H9 (cell line): ENCODE data around the gene KCNJ10. TPM values are rescaled to one million over a fixed set of nuclear protein-coding genes. Genes with fewer than 3 reads are reported as not detected.

Experiments used
- DNase-seq: peaks from one replicate; pipeline ENCODE4 v3.0.0-alpha.2; 2017
- H2AFZ ChIP-seq: one replicate; pipeline ENCODE4 v1.6.1; 2013; ENCODE audit warnings: mild to moderate bottlenecking, low read length, control low read depth, moderate library complexity
- H2AK5ac ChIP-seq: 2 replicates; pipeline ENCODE4 v1.6.1; 2013; ENCODE audit warnings: low read length, control low read depth, mixed read lengths; ENCODE audit not compliant: insufficient read length
- H2BK120ac ChIP-seq: one replicate; pipeline ENCODE4 v1.6.1; 2013; ENCODE audit warnings: low read depth, mild to moderate bottlenecking, low read length, control low read depth, inconsistent platforms; ENCODE audit not compliant: poor library complexity, severe bottlenecking
- H2BK12ac ChIP-seq: 2 replicates; pipeline ENCODE4 v1.6.1; 2013; ENCODE audit warnings: low read length, control low read depth, mixed read lengths, low read depth; ENCODE audit not compliant: insufficient read length
- H2BK15ac ChIP-seq: 2 replicates; pipeline ENCODE4 v1.6.1; 2013; ENCODE audit warnings: low read depth, low read length, control low read depth
- H2BK20ac ChIP-seq: one replicate; pipeline ENCODE4 v1.6.1; 2013; ENCODE audit warnings: low read depth, mild to moderate bottlenecking, low read length, control low read depth, inconsistent platforms; ENCODE audit not compliant: poor library complexity, severe bottlenecking
- H2BK5ac ChIP-seq: 2 replicates; pipeline ENCODE4 v1.6.1; 2013; ENCODE audit warnings: low read length, control low read depth, mixed read lengths; ENCODE audit not compliant: insufficient read length
- H3K14ac ChIP-seq: 2 replicates; pipeline ENCODE4 v1.6.1; 2013; ENCODE audit warnings: low read length, control low read depth; ENCODE audit not compliant: insufficient read depth
- H3K18ac ChIP-seq: 2 replicates; pipeline ENCODE4 v1.6.1; 2013; ENCODE audit warnings: low read depth, mild to moderate bottlenecking, mixed read lengths, low read length, control low read depth; ENCODE audit not compliant: insufficient read length
- H3K23ac ChIP-seq: 2 replicates; pipeline ENCODE4 v1.6.1; 2013; ENCODE audit warnings: low read length, control low read depth, mixed read lengths, low read depth; ENCODE audit not compliant: insufficient read length
- H3K23me2 ChIP-seq: 2 replicates; pipeline ENCODE4 v1.6.1; 2013; ENCODE audit warnings: low read depth, mild to moderate bottlenecking, mixed read lengths, low read length, control low read depth; ENCODE audit not compliant: insufficient read length, poor library complexity, severe bottlenecking
- H3K27ac ChIP-seq: 2 replicates; pipeline ENCODE4 v1.5.1; 2013; ENCODE audit warnings: low read length, control low read depth, mixed read lengths, low read depth; ENCODE audit not compliant: insufficient read length
- H3K27me3 ChIP-seq: 2 replicates; pipeline ENCODE4 v1.6.1; 2013; ENCODE audit warnings: low read length, control low read depth, inconsistent platforms; ENCODE audit not compliant: insufficient read depth
- H3K4ac ChIP-seq: 2 replicates; pipeline ENCODE4 v1.6.1; 2013; ENCODE audit warnings: low read depth, mild to moderate bottlenecking, control low read depth, inconsistent platforms, low read length, moderate library complexity
- H3K4me1 ChIP-seq: 2 replicates; pipeline ENCODE4 v1.6.1; 2013; ENCODE audit warnings: low read length, control low read depth, inconsistent platforms; ENCODE audit not compliant: insufficient read depth
- H3K4me2 ChIP-seq: 2 replicates; pipeline ENCODE4 v1.6.1; 2013; ENCODE audit warnings: low read length, control low read depth, mixed read lengths; ENCODE audit not compliant: insufficient read length, insufficient read depth
- H3K56ac ChIP-seq: 2 replicates; pipeline ENCODE4 v1.6.1; 2013; ENCODE audit warnings: low read depth, mild to moderate bottlenecking, mixed read lengths, low read length, control low read depth; ENCODE audit not compliant: insufficient read length
- H3K79me1 ChIP-seq: 2 replicates; pipeline ENCODE4 v1.6.1; 2013; ENCODE audit warnings: low read depth, mild to moderate bottlenecking, moderate library complexity, low read length, control low read depth, inconsistent platforms; ENCODE audit not compliant: insufficient read depth, poor library complexity, severe bottlenecking
- H3K79me2 ChIP-seq: 2 replicates; pipeline ENCODE4 v1.6.1; 2013; ENCODE audit warnings: low read length, control low read depth, inconsistent platforms; ENCODE audit not compliant: insufficient read depth
- H3K9ac ChIP-seq: 2 replicates; pipeline ENCODE4 v1.6.1; 2013; ENCODE audit warnings: low read length, control low read depth, mixed read lengths; ENCODE audit not compliant: insufficient read length; ENCODE audit errors: extremely low read depth
- H3K9me3 ChIP-seq: one replicate; pipeline ENCODE4 v1.6.1; 2013; ENCODE audit warnings: low read depth, low read length, inconsistent platforms; ENCODE audit not compliant: control insufficient read depth
- H3T11ph ChIP-seq: one replicate; pipeline ENCODE4 v1.6.1; 2013; ENCODE audit warnings: mild to moderate bottlenecking, low read length, control low read depth, inconsistent platforms
- H4K20me1 ChIP-seq: one replicate; pipeline ENCODE4 v1.6.1; 2013; ENCODE audit not compliant: control insufficient read depth, insufficient read length, insufficient read depth
- H4K5ac ChIP-seq: 2 replicates; pipeline ENCODE4 v1.6.1; 2013; ENCODE audit warnings: low read depth, mild to moderate bottlenecking, mixed read lengths, low read length, control low read depth; ENCODE audit not compliant: insufficient read length
- H4K8ac ChIP-seq: replicated peaks from 2 replicates; pipeline ENCODE4 v1.6.1; 2013; ENCODE audit warnings: low read length, control low read depth, mixed read lengths, low read depth; ENCODE audit not compliant: insufficient read length
- H4K91ac ChIP-seq: 2 replicates; pipeline ENCODE4 v1.6.1; 2013; ENCODE audit warnings: low read depth, mild to moderate bottlenecking, moderate library complexity, mixed read lengths, low read length, control low read depth; ENCODE audit not compliant: insufficient read length
- H3K27ac Mint-ChIP-seq, 3 experiments: 2 replicates in 2 of 3; 3 replicates in 1 of 3; pipeline ENCODE4 v1.8.0; 2020 to 2021; ENCODE audit warnings: mixed read lengths in 3 of 3, mild to moderate bottlenecking in 1 of 3, moderate library complexity in 1 of 3
- H3K27me3 Mint-ChIP-seq: 2 replicates; pipeline ENCODE4 v1.8.0; 2021; ENCODE audit warnings: low read depth, mild to moderate bottlenecking, moderate library complexity, mixed read lengths
- H3K36me3 Mint-ChIP-seq, 3 experiments: 2 replicates in 2 of 3; 3 replicates in 1 of 3; pipeline ENCODE4 v1.8.0; 2020 to 2021; ENCODE audit warnings: low read depth in 3 of 3, mixed read lengths in 3 of 3; ENCODE audit not compliant: insufficient read depth in 1 of 3
- H3K4me1 Mint-ChIP-seq, 2 experiments: 2 replicates each; pipeline ENCODE4 v1.8.0; 2020; ENCODE audit warnings: mixed read lengths in 2 of 2
- H3K4me3 Mint-ChIP-seq, 2 experiments: 2 replicates in 1 of 2; 3 replicates in 1 of 2; pipeline ENCODE4 v1.8.0; 2020 to 2021; ENCODE audit warnings: mild to moderate bottlenecking in 2 of 2, mixed read lengths in 2 of 2, moderate library complexity in 1 of 2
- H3K9me3 Mint-ChIP-seq, 2 experiments: 2 replicates in 1 of 2; 3 replicates in 1 of 2; pipeline ENCODE4 v1.8.0; 2020; ENCODE audit warnings: mild to moderate bottlenecking in 2 of 2, mixed read lengths in 2 of 2, moderate library complexity in 1 of 2
- CTCF ChIP-seq: fragments of 200-600 bp; sonication (generic); conservative IDR thresholded peaks from 3 replicates; pipeline ENCODE4 v1.8.0; 2021; ENCODE audit warnings: antibody characterized with exemption, mild to moderate bottlenecking
- WGBS: extraction: QIAGEN DNeasy Blood & Tissue Kit; methylation state at CpG from one replicate; pipeline ENCODE4 v1.1.7; 2013; ENCODE audit warnings: missing lambda C conversion rate, low lambda C conversion rate, mixed read lengths; ENCODE audit not compliant: insufficient read length; ENCODE audit errors: extremely low coverage; 5-methylcytosine and 5-hydroxymethylcytosine counted together
- total RNA-seq: library from RNA; stranded (reverse); gene quantifications from 2 replicates; pipeline ENCODE4 v1.2.1, GENCODE V29; 2021

The KCNJ10 gene
- total RNA-seq, 1 experiment from 2014 or later: 0.44 TPM

GRCh38 chr1:160022330-160023310, 47.3 kb downstream of the KCNJ10 start:
- H2BK20ac ChIP-seq: no peak overlapping the region
- no peaks in the 10 kb centered on the region for H3K79me1 ChIP-seq
- H3K79me2 ChIP-seq: no peaks in the 10 kb centered on the region
- H3K23me2 ChIP-seq: no peaks in the 10 kb centered on the region
- no peak overlapping the region for H2BK15ac ChIP-seq
- no peak for TF ChIP-seq CTCF
- H4K5ac ChIP-seq: no peak overlapping the region
- no peaks in the 10 kb centered on the region; a peak in 1 of 7 replicates for H3K36me3 Mint-ChIP-seq
- H3K4ac ChIP-seq: no peak overlapping the region
- H3K4me3 Mint-ChIP-seq: no peak overlapping the region
- H3K27ac Mint-ChIP-seq: no peak overlapping the region
- H3K56ac ChIP-seq: no peak overlapping the region
- H3K4me1 Mint-ChIP-seq: no peaks in the 10 kb centered on the region
- H2AK5ac ChIP-seq: no peak overlapping the region
- H2BK120ac ChIP-seq: no peak overlapping the region
- DNase-seq: no peak
- H3T11ph ChIP-seq: no peak overlapping the region
- H3K9me3 ChIP-seq: no peaks in the 10 kb centered on the region
- no peak overlapping the region for H3K27ac ChIP-seq
- no peak overlapping the region for H4K91ac ChIP-seq
- H3K9ac ChIP-seq: no peak overlapping the region
- no peaks in the 10 kb centered on the region for H3K27me3 ChIP-seq
- H2BK12ac ChIP-seq: no peak overlapping the region
- no peak overlapping the region for H3K23ac ChIP-seq
- 100% methylated on average over 1 of the region's 6 CpGs for WGBS
- no peak overlapping the region for H4K8ac ChIP-seq
- H2AFZ ChIP-seq: no peak overlapping the region
- H3K4me2 ChIP-seq: no peak overlapping the region
- H4K20me1 ChIP-seq: no peaks in the 10 kb centered on the region
- peaks cover 10% of the 10 kb centered on the region for H3K27me3 Mint-ChIP-seq
- H3K18ac ChIP-seq: no peak overlapping the region
- H3K14ac ChIP-seq: no peak overlapping the region
- H3K9me3 Mint-ChIP-seq: no peaks in the 10 kb centered on the region
- H2BK5ac ChIP-seq: no peak overlapping the region
- H3K4me1 ChIP-seq: no peaks in the 10 kb centered on the region
